SU-DHL-6 (cell line): ENCODE data around the gene GP5.

ENCODE experiments used
- CTCF ChIP-seq: fragments of 200-600 bp; sonication (generic); IDR thresholded peaks from one replicate; pipeline ENCODE4 v1.5.1; 2017; ENCODE audit warnings: antibody characterized with exemption, mild to moderate bottlenecking, low read length, moderate library complexity; ENCODE audit not compliant: insufficient read depth, poor library complexity, severe bottlenecking
- EZH2phosphoT487 ChIP-seq: fragments of 200-600 bp; sonication (generic), shearing (Covaris generic); conservative IDR thresholded peaks from 2 replicates; pipeline ENCODE4 v1.6.1; 2018; ENCODE audit warnings: mild to moderate bottlenecking, antibody characterized with exemption, low read length, moderate library complexity, mixed read lengths

- TF ChIP-seq CTCF (no peak), EZH2phosphoT487 (no peak)
Observed at GRCh38 chr3:194387276-194387675, 11.8 kb downstream of the GP5 start.
